ENCODE data around the gene ZBTB34. TPM values are rescaled to one million over a fixed set of nuclear protein-coding genes. Genes with fewer than 3 reads are reported as not detected.

ZBTB34 gene
- total RNA-seq, 1 donor from 2014 or later, result 21.9 TPM

GRCh38 chr9:126907058-126907457 lies 46.6 kb downstream of the ZBTB34 start:
- H3K9ac ChIP-seq, result no peak overlapping the region
- H3K4me3 ChIP-seq, result no peak overlapping the region
- Mint-ChIP-seq H3K36me3 (no peaks in the 10 kb centered on the region), H3K9me3 (no peaks in the 10 kb centered on the region), H3K27me3 (ENCODE audit: insufficient read depth, low read depth) (peaks cover 2% of the 10 kb centered on the region), H3K4me3 (no peak overlapping the region), H3K4me1 (peaks cover 3% of the 10 kb centered on the region), H3K27ac (no peak overlapping the region)
- peaks cover 11% of the 10 kb centered on the region for H3K27me3 ChIP-seq
- TF ChIP-seq EZH2phosphoT487 (IDR thresholded peaks at IDR 0.05) (no peak), CTCF (IDR thresholded peaks at IDR 0.05) (no peak)
- no peak overlapping the region for H2AFZ ChIP-seq (replicated peaks)
- no peaks in the 10 kb centered on the region for H3K9me3 ChIP-seq (ENCODE audit: low read depth)
- H3K36me3 ChIP-seq, result no peaks in the 10 kb centered on the region
- H3K4me1 ChIP-seq, result no peaks in the 10 kb centered on the region
- H4K20me1 ChIP-seq (ENCODE audit: low read depth), result no peaks in the 10 kb centered on the region
- H3K4me2 ChIP-seq, result no peak overlapping the region
- DNase-seq (ENCODE audit: low spot score), result no peak
- H3F3A ChIP-seq (ENCODE audit: low read depth), result no peaks in the 10 kb centered on the region
- H3K79me2 ChIP-seq (ENCODE audit: low read depth), result no peaks in the 10 kb centered on the region
- H3K27ac ChIP-seq, result no peak overlapping the region

GRCh38 chr9:126914458-126915280 lies 54.2 kb downstream of the ZBTB34 start, which contains the start of gene RALGPS1:
Gene RALGPS1 (plus strand): TSS chr9:126914782. CDS start chr9:126962290, 47,508 bp downstream.
- Mint-ChIP-seq H3K27me3 (ENCODE audit: insufficient read depth, low read depth) (peaks cover 26% of the 10 kb centered on the region), H3K4me3 (peak within 1 kb of the TSS; percentile 86), H3K27ac (no peak within 1 kb of the TSS), H3K36me3 (no peaks in the 10 kb centered on the region), H3K9me3 (no peaks in the 10 kb centered on the region), H3K4me1 (peaks cover 14% of the 10 kb centered on the region)
- no peak within 1 kb of the TSS for H3K27ac ChIP-seq
- H3K79me2 ChIP-seq (ENCODE audit: low read depth), result no peaks in the 10 kb centered on the region
- TF ChIP-seq EZH2phosphoT487 (IDR thresholded peaks at IDR 0.05), result no peak
- no peak for TF ChIP-seq CTCF (IDR thresholded peaks at IDR 0.05)
- no peak for TF ChIP-seq EZH2 (IDR thresholded peaks at IDR 0.05)
- peak within 1 kb of the TSS; percentile 60 for H3K4me3 ChIP-seq
- no peaks in the 10 kb centered on the region for H3K9me3 ChIP-seq (ENCODE audit: low read depth)
- H4K20me1 ChIP-seq (ENCODE audit: low read depth), result peaks cover 27% of the 10 kb centered on the region
- peaks cover 15% of the 10 kb centered on the region for H3K4me1 ChIP-seq
- peaks cover 22% of the 10 kb centered on the region for H3F3A ChIP-seq (ENCODE audit: low read depth)
- H3K27me3 ChIP-seq, result peaks cover 44% of the 10 kb centered on the region
- no peaks in the 10 kb centered on the region for H3K36me3 ChIP-seq
- DNase-seq (ENCODE audit: low spot score), result peak; percentile 99
- H3K9ac ChIP-seq, result no peak within 1 kb of the TSS
- H3K4me2 ChIP-seq, result peak within 1 kb of the TSS; percentile 80
- no peak within 1 kb of the TSS for H2AFZ ChIP-seq (replicated peaks)

- H3K36me3 ChIP-seq, result no peaks in the 10 kb centered on the region
- H3K4me1 ChIP-seq, result peaks cover 15% of the 10 kb centered on the region
- Mint-ChIP-seq H3K9me3 (no peaks in the 10 kb centered on the region), H3K4me1 (peaks cover 14% of the 10 kb centered on the region), H3K4me3 (peak overlapping the region; percentile 85), H3K27me3 (ENCODE audit: insufficient read depth, low read depth) (peaks cover 26% of the 10 kb centered on the region), H3K27ac (no peak overlapping the region), H3K36me3 (no peaks in the 10 kb centered on the region)
- H3K4me3 ChIP-seq, result peak overlapping the region; percentile 60
- peak overlapping the region; percentile 80 for H3K4me2 ChIP-seq
- no peak overlapping the region for H2AFZ ChIP-seq (replicated peaks)
- DNase-seq (ENCODE audit: low spot score), result peak; percentile 76
- no peak for TF ChIP-seq CTCF (IDR thresholded peaks at IDR 0.05)
- peaks cover 22% of the 10 kb centered on the region for H3F3A ChIP-seq (ENCODE audit: low read depth)
- no peaks in the 10 kb centered on the region for H3K79me2 ChIP-seq (ENCODE audit: low read depth)
- no peak overlapping the region for H3K9ac ChIP-seq
- H3K27me3 ChIP-seq, result peaks cover 44% of the 10 kb centered on the region
- H4K20me1 ChIP-seq (ENCODE audit: low read depth), result peaks cover 31% of the 10 kb centered on the region
- H3K27ac ChIP-seq, result no peak overlapping the region
- no peaks in the 10 kb centered on the region for H3K9me3 ChIP-seq (ENCODE audit: low read depth)
These were observed 54.9 kb downstream of the ZBTB34 start for GRCh38 chr9:126915281-126915816.

All from neural progenitor cell (in vitro differentiated cells).